ENCODE results near the gene PRKCI.

DNA sequence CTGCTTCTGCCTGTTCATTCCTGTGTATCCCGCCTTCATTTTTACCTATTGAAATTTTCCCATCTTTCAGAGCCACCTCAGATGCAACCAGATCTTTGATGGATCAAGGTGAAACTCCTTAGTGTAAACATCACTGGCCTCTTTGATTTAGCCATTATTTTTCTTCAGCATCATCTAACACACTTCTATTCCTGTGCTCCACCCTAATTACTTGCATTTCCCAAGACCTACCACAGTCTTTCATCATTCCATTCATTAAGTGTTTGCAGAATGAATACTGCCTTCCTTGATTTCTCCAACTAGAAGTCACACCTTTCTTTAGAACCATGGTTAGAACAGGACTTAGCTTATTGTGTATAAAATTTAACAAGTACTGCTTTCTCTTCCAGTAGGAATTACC lies 79.8 kb downstream of the PRKCI start:
- TF ChIP-seq, protein P1, sequence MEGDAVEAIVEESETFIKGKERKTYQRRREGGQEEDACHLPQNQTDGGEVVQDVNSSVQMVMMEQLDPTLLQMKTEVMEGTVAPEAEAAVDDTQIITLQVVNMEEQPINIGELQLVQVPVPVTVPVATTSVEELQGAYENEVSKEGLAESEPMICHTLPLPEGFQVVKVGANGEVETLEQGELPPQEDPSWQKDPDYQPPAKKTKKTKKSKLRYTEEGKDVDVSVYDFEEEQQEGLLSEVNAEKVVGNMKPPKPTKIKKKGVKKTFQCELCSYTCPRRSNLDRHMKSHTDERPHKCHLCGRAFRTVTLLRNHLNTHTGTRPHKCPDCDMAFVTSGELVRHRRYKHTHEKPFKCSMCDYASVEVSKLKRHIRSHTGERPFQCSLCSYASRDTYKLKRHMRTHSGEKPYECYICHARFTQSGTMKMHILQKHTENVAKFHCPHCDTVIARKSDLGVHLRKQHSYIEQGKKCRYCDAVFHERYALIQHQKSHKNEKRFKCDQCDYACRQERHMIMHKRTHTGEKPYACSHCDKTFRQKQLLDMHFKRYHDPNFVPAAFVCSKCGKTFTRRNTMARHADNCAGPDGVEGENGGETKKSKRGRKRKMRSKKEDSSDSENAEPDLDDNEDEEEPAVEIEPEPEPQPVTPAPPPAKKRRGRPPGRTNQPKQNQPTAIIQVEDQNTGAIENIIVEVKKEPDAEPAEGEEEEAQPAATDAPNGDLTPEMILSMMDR (IDR thresholded peaks at IDR 0.05): no peak
- TF ChIP-seq POLR2A (IDR thresholded peaks at IDR 0.05): no peak
